PC-3 (cell line): ENCODE data around the gene ECE1. TPM values are rescaled to one million over a fixed set of nuclear protein-coding genes. Genes with fewer than 3 reads are reported as not detected.

ENCODE experiments used
- ATAC-seq: fragments of 200-7000 bp; cut with Tn5 transposase; 2 replicates; pipeline ENCODE4 v1.9.1; 2020; ENCODE audit warnings: mild to moderate bottlenecking, moderate library complexity
- BruUV-seq: library from RNA; stranded (reverse); fragments of 400-500 nt; replicated peaks from 2 replicates; lab custom pipeline; 2021; lab: Mats Ljungman, UMichigan
- CTCF ChIA-PET: fragments of 300-600 bp; sonication (Branson Sonifier 250); formaldehyde crosslinking; loops from one replicate; lab custom pipeline; 2022; ENCODE audit warnings: antibody characterized with exemption; lab: Charles Lee
- POLR2A ChIA-PET: fragments of 300-600 bp; sonication (Branson Sonifier 250); formaldehyde crosslinking; loops from one replicate; lab custom pipeline; 2022; ENCODE audit warnings: antibody characterized with exemption; ENCODE audit not compliant: unreplicated experiment; lab: Charles Lee
- DNase-seq: peaks from one replicate; pipeline ENCODE4 v3.0.0-alpha.2; 2015
- H2AFZ ChIP-seq: fragments of 300-600 bp; sonication (generic); 2 replicates; pipeline ENCODE4 v1.6.0; 2016; ENCODE audit warnings: antibody characterized with exemption, low read length
- H3F3A ChIP-seq: fragments of 300-600 bp; sonication (generic); one replicate; pipeline ENCODE4 v1.6.0; 2017; ENCODE audit warnings: antibody characterized with exemption, low read length, control low read depth, mild to moderate bottlenecking; ENCODE audit not compliant: unreplicated experiment
- H3K27ac ChIP-seq: fragments of 300-600 bp; sonication (generic); 2 replicates; pipeline ENCODE4 v1.5.1; 2016; ENCODE audit warnings: mild to moderate bottlenecking, low read length
- H3K27me3 ChIP-seq: fragments of 300-600 bp; sonication (generic); 2 replicates; pipeline ENCODE4 v1.6.1; 2016; ENCODE audit warnings: low read length, mixed read lengths
- H3K36me3 ChIP-seq: fragments of 300-600 bp; sonication (generic); 2 replicates; pipeline ENCODE4 v1.6.1; 2016; ENCODE audit warnings: low read depth, mixed run types, low read length, mixed read lengths
- H3K4me1 ChIP-seq: fragments of 300-600 bp; sonication (generic); 2 replicates; pipeline ENCODE4 v1.5.1; 2016; ENCODE audit warnings: low read length; ENCODE audit not compliant: insufficient read depth
- H3K4me2 ChIP-seq: fragments of 300-600 bp; sonication (generic); 2 replicates; pipeline ENCODE4 v1.6.0; 2016; ENCODE audit warnings: low read length
- H3K4me3 ChIP-seq: fragments of 300-600 bp; sonication (generic); 2 replicates; pipeline ENCODE4 v1.5.1; 2016; ENCODE audit warnings: mild to moderate bottlenecking, low read length, mixed read lengths
- H3K79me2 ChIP-seq: fragments of 300-600 bp; sonication (generic); 2 replicates; pipeline ENCODE4 v1.6.1; 2017; ENCODE audit warnings: low read length, mixed read lengths
- H3K9ac ChIP-seq: fragments of 300-600 bp; sonication (generic); 2 replicates; pipeline ENCODE4 v1.6.0; 2016; ENCODE audit warnings: mild to moderate bottlenecking, low read length
- H3K9me2 ChIP-seq: fragments of 300-600 bp; sonication (generic); replicated peaks from 2 replicates; pipeline ENCODE4 v1.6.1; 2016; ENCODE audit warnings: mixed run types, low read length, mixed read lengths
- H3K9me3 ChIP-seq: fragments of 300-600 bp; sonication (generic); 2 replicates; pipeline ENCODE4 v1.6.1; 2016; ENCODE audit warnings: low read length, mixed read lengths
- H4K20me1 ChIP-seq: fragments of 300-600 bp; sonication (generic); 2 replicates; pipeline ENCODE4 v1.6.1; 2016; ENCODE audit warnings: low read length, mixed read lengths
- CTCF ChIP-seq: fragments of 300-600 bp; sonication (generic); conservative IDR thresholded peaks from 2 replicates; pipeline ENCODE4 v1.5.1; 2017; ENCODE audit warnings: antibody characterized with exemption, low read depth, mild to moderate bottlenecking, low read length
- EZH2 ChIP-seq: fragments of 300-600 bp; sonication (generic); IDR thresholded peaks from one replicate; pipeline ENCODE4 v1.6.1; 2017; ENCODE audit warnings: antibody characterized with exemption, mild to moderate bottlenecking, low read length; ENCODE audit not compliant: unreplicated experiment
- EZH2phosphoT487 ChIP-seq: fragments of 300-600 bp; sonication (generic); IDR thresholded peaks from 2 replicates; pipeline ENCODE4 v1.6.1; 2018; ENCODE audit warnings: mild to moderate bottlenecking, antibody characterized with exemption, low read length, borderline replicate concordance
- intact Hi-C: fragments of 100-400 bp; cut with micrococcal nuclease; formaldehyde crosslinking; loops from 2 replicates; pipeline ENCODE4 v1.9.0; 2023
- total RNA-seq: library from RNA; depleted of rRNA; stranded (reverse); fragments of >200 nt; gene quantifications from 2 replicates; pipeline ENCODE4 v1.2.3, GENCODE V29; 2014

Gene ECE1
- total RNA-seq, 1 experiment from 2014 or later = 86.8 TPM

GRCh38 chr1:21277180-21277579 lies 13.1 kb downstream of the ECE1 start:
- CTCF ChIA-PET = no interaction called here
- H3K4me2 ChIP-seq = no peak overlapping the region
- ATAC-seq = no peak

DNA sequence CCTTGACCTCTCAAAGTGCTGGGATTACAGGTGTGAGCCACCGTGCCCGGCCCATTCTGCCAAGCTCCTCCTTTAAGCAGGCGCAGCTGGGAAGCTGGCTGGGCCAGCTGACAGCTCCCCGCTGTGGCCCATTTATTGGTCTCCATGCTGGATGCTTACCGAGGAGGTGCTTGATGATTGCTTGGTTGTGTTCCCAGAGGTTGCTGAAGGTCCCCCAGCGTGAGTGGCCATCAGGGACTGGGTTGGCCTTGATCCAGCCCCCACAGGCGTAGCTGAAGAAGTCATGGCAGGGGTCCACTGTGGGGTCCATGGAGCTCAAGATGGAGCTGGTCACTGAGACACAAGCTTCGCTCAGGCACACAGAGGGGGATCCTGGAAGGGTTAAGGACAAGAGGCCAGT lies 17.7 kb downstream of the ECE1 start:
- no TSS peak for BruUV-seq
- H3K9me2 ChIP-seq = no peaks in the 10 kb centered on the region
- no peaks in the 10 kb centered on the region for H3K9me3 ChIP-seq
- H2AFZ ChIP-seq = no peak overlapping the region
- intact Hi-C loops = no loop called here
- no peaks in the 10 kb centered on the region for H4K20me1 ChIP-seq
- no peaks in the 10 kb centered on the region for H3K27me3 ChIP-seq
- no peaks in the 10 kb centered on the region for H3F3A ChIP-seq
- H3K36me3 ChIP-seq = peaks cover 23% of the 10 kb centered on the region
- ChIA-PET POLR2A (no interaction called here), CTCF (no interaction called here)
- no peak overlapping the region for H3K9ac ChIP-seq
- H3K4me2 ChIP-seq = no peak overlapping the region
- no peak overlapping the region for H3K27ac ChIP-seq
- DNase-seq = no peak
- no peaks in the 10 kb centered on the region for H3K79me2 ChIP-seq
- ATAC-seq = no peak
- H3K4me3 ChIP-seq = no peak overlapping the region
- no peaks in the 10 kb centered on the region for H3K4me1 ChIP-seq
- TF ChIP-seq CTCF (no peak), EZH2 (no peak), EZH2phosphoT487 (no peak)

More at GRCh38 chr1:21277180-21277579, 13.1 kb downstream of the ECE1 start:
- no peaks in the 10 kb centered on the region for H3K9me3 ChIP-seq
- POLR2A ChIA-PET = no interaction called here
- DNase-seq = no peak
- no peak overlapping the region for H2AFZ ChIP-seq
- H3K79me2 ChIP-seq = no peaks in the 10 kb centered on the region
- H3K4me1 ChIP-seq = peaks cover 11% of the 10 kb centered on the region
- no peaks in the 10 kb centered on the region for H3K9me2 ChIP-seq
- no peak overlapping the region for H3K9ac ChIP-seq
- intact Hi-C loops = no loop called here
- H3K4me3 ChIP-seq = no peak overlapping the region
- H3K36me3 ChIP-seq = no peaks in the 10 kb centered on the region; the same call in none of the 2 replicates
- BruUV-seq = no TSS peak
- no peaks in the 10 kb centered on the region for H3K27me3 ChIP-seq
- H4K20me1 ChIP-seq = no peaks in the 10 kb centered on the region
- H3F3A ChIP-seq = no peaks in the 10 kb centered on the region
- TF ChIP-seq CTCF (no peak), EZH2phosphoT487 (no peak), EZH2 (no peak)
- H3K27ac ChIP-seq = no peak overlapping the region

DNA sequence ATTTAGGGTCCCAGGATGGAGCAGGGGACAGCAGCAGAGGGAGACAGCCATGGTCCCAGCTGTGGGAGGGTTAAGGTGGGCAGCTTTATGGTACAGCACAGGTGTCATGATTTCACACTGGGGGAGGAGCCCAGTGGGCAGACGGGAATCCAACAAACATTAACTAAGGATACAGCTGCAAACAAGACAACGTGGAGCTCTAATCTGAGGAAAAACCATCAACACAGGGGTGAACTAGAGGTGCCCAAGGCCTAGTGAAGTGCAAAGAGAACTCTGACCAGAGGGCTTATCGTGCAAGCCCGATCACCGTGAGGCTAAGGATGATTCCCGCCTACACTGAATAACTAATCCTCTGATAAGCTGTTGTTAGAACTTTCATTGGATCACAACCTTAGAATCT lies 18.7 kb downstream of the ECE1 start:
- CTCF ChIA-PET = no interaction called here
- Histone ChIP-seq H3K4me2 (no peak overlapping the region), H3K9me3 (no peaks in the 10 kb centered on the region), H2AFZ (no peak overlapping the region), H4K20me1 (no peaks in the 10 kb centered on the region), H3K4me1 (0 out of 2 replicates have a peak, but pooled peaks cover under 1% of the 10 kb centered on the region), H3K4me3 (no peak overlapping the region), H3K36me3 (peaks cover 26% of the 10 kb centered on the region), H3K9me2 (no peaks in the 10 kb centered on the region), H3K79me2 (no peaks in the 10 kb centered on the region), H3K27me3 (no peaks in the 10 kb centered on the region), H3F3A (no peaks in the 10 kb centered on the region), H3K9ac (no peak overlapping the region), H3K27ac (no peak overlapping the region)
- DNase-seq (no peak), ATAC-seq (no peak)
- intact Hi-C loops = no loop called here
- POLR2A ChIA-PET = no interaction called here
- TF ChIP-seq CTCF (no peak), EZH2 (no peak), EZH2phosphoT487 (no peak)
- no TSS peak for BruUV-seq
